ENCODE data around the gene TPST1. TPM values are rescaled to one million over a fixed set of nuclear protein-coding genes. Genes with fewer than 3 reads are reported as not detected.
"Not testable (repeated sequence)": the region's sequence is repeated elsewhere in the genome, so short reads cannot be mapped to it uniquely, and the experiment has no call there.

Gene TPST1
- total RNA-seq, 1 donor from 2014 or later = 5.7 TPM

- H3K36me3 ChIP-seq = peaks cover 3% of the 10 kb centered on the region
- no peak for DNase-seq
- no peak for TF ChIP-seq CTCF (IDR thresholded peaks at IDR 0.05; ENCODE audit: borderline replicate concordance)
- no peaks in the 10 kb centered on the region for H3K27me3 ChIP-seq (ENCODE audit: low read depth)
- intact Hi-C loops (cut with micrococcal nuclease) = no loop called here
- H3K27ac ChIP-seq (replicated peaks) = no peak overlapping the region
- H3K4me3 ChIP-seq = no peak overlapping the region
- H3K9me3 ChIP-seq (replicated peaks) = no peaks in the 10 kb centered on the region
- H3K4me1 ChIP-seq = no peaks in the 10 kb centered on the region
Measured at GRCh38 chr7:66371096-66371824, 166.1 kb downstream of the TPST1 start.

GRCh38 chr7:66374141-66374840 is 169.2 kb downstream of the TPST1 start:
- H3K27ac ChIP-seq (replicated peaks); H3K4me1 ChIP-seq; H3K4me3 ChIP-seq; H3K27me3 ChIP-seq (ENCODE audit: low read depth); intact Hi-C loops (cut with micrococcal nuclease); DNase-seq; H3K9me3 ChIP-seq (replicated peaks): not testable (repeated sequence)
- peaks cover 18% of the 10 kb centered on the region for H3K36me3 ChIP-seq

- intact Hi-C loops (cut with micrococcal nuclease) = no loop called here
- DNase-seq = no peak
- peaks cover 32% of the 10 kb centered on the region for H3K36me3 ChIP-seq
Measured at GRCh38 chr7:66376264-66376945, 171.3 kb downstream of the TPST1 start.

GRCh38 chr7:66377045-66377444 is 171.9 kb downstream of the TPST1 start:
- H3K27me3 ChIP-seq (ENCODE audit: low read depth) = no peaks in the 10 kb centered on the region

More at GRCh38 chr7:66376264-66376945, 171.3 kb downstream of the TPST1 start:
- Histone ChIP-seq H3K4me3 (no peak overlapping the region), H3K9me3 (replicated peaks) (peaks cover 20% of the 10 kb centered on the region), H3K4me1 (no peaks in the 10 kb centered on the region), H3K27me3 (ENCODE audit: low read depth) (no peaks in the 10 kb centered on the region), H3K27ac (replicated peaks) (no peak overlapping the region)
- no peak for TF ChIP-seq CTCF (IDR thresholded peaks at IDR 0.05; ENCODE audit: borderline replicate concordance)

GRCh38 chr7:66377714-66378113 is 172.6 kb downstream of the TPST1 start:
- no peak overlapping the region for H3K27ac ChIP-seq (replicated peaks)
- H3K9me3 ChIP-seq (replicated peaks) = peaks cover 20% of the 10 kb centered on the region
- no peak overlapping the region for H3K4me3 ChIP-seq
- intact Hi-C loops (cut with micrococcal nuclease) = no loop called here
- DNase-seq = no peak
- H3K36me3 ChIP-seq = peaks cover 32% of the 10 kb centered on the region
- no peaks in the 10 kb centered on the region for H3K27me3 ChIP-seq (ENCODE audit: low read depth)
- TF ChIP-seq CTCF (IDR thresholded peaks at IDR 0.05; ENCODE audit: borderline replicate concordance) = no peak
- H3K4me1 ChIP-seq = no peaks in the 10 kb centered on the region

More at GRCh38 chr7:66377045-66377444, 171.9 kb downstream of the TPST1 start:
- no peak for TF ChIP-seq CTCF (IDR thresholded peaks at IDR 0.05; ENCODE audit: borderline replicate concordance)
- Histone ChIP-seq H3K27ac (replicated peaks) (no peak overlapping the region), H3K4me1 (no peaks in the 10 kb centered on the region), H3K9me3 (replicated peaks) (peaks cover 20% of the 10 kb centered on the region), H3K36me3 (peaks cover 32% of the 10 kb centered on the region), H3K4me3 (no peak overlapping the region)
- DNase-seq = no peak
- intact Hi-C loops (cut with micrococcal nuclease) = no loop called here
